Inferior parietal cortex (tissue), 1 donor: ENCODE results near the gene ASTL.

Experiments
- DNase-seq: peaks from one replicate; pipeline ENCODE4 v3.0.0-alpha.2; 2016; ENCODE audit errors: extremely low spot score

ASTL gene

GRCh38 chr2:96083064-96083939, 55.0 kb downstream of the ASTL start:
- no peak for DNase-seq

DNA sequence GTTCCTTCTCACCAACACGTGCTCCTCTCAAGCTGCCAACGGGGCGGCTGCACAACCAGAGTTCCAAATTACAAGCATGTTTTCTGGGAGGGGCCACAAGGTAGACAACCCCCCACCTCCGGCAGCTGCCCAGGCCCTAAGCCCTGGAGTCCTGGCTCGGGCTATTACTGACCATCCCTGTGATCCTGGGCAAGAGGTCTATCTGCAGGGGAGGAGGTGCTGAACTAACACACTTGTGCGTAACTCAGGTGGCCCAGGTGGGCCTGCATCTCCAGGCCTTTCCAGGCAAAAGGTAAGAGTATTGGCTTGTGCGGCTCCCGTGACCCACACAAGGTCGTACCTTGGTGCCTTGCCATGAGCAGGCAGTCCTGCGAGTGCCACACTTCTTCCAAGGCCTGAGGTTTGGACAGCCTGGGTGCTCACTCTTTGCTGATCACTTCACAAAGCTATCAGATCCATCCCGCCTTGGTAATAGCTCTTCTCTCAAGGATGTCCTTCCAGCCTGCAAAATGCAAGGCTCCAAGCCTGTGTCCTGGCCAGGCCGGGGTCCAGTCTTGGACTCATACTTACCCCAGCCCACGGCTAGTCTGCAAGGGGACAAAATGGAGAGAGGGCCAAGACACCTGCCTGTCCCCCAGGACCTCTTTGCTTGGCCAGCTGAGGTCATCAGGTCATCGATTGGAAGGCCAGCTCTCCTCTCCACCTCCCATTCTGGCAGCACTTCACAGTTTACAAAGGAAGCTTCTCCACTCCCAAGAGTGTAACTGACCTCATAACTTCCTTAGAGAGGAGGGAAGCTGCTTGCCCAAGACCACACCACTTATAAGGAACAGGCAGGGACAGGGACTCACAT, 55.9 kb downstream of the ASTL start:
- no peak for DNase-seq

- no peak for DNase-seq
These were observed 57.3 kb downstream of the ASTL start for GRCh38 chr2:96081042-96081441.

DNA sequence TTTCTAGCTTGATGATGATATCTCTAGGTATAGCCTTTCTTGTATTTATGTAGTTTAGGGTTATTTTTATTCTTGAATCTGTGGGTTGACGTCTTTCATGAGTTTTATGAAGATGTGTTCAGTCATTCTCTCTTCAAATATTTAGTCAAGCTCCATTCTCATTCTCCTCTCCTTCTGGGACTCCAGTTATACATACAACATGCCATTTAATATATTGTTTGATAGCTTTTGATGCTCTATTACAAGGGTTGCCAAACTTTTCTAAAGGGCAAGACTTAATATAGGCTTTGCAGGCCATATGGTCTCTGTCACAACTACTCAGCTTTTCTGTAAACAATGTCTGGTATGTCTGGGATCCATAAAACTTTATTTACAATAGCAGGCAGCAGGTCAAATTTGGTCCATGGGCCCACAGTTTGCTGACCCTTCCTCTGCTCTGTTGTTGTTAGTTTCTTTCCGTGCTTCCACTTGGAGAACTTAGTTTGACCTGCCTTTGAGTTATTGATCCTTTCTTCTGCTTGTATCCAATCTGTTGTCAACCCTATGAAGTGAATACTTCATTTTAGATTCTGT, 63.0 kb downstream of the ASTL start:
- DNase-seq, result no peak

GRCh38 chr2:96074156-96074555, 64.1 kb downstream of the ASTL start:
- DNase-seq, result no peak

- no peak for DNase-seq
These were observed 65.0 kb downstream of the ASTL start for GRCh38 chr2:96073170-96073775.
